K562 (cell line): Measurements from ENCODE around the gene ARID5B. TPM values are rescaled to one million over a fixed set of nuclear protein-coding genes. Genes with fewer than 3 reads are reported as not detected.

Experiments used
- ATAC-seq: fragments of 200-7000 bp; cut with Tn5 transposase; 3 replicates; pipeline ENCODE4 v1.9.1; 2020; ENCODE audit warnings: moderate library complexity
- BruUV-seq: library from RNA; stranded (reverse); fragments of 400-500 nt; replicated peaks from 2 replicates; lab custom pipeline; 2021; lab: Mats Ljungman, UMichigan
- CTCF ChIA-PET: fragments of 300-600 bp; formaldehyde crosslinking; extraction: SDS; loops from one replicate; lab custom pipeline; 2021; ENCODE audit warnings: low intra/inter-chr PET ratio; lab: Yijun Ruan, JAX
- POLR2A ChIA-PET: fragments of 300-600, 350-650 bp; sonication (Branson Sonifier 250); formaldehyde crosslinking; extraction: SDS; loops from one replicate; lab custom pipeline; 2021; ENCODE audit warnings: antibody characterized with exemption, inconsistent platforms; lab: Yijun Ruan, JAX
- DNase-seq, 4 experiments: peaks; one replicate each; pipeline versions ENCODE4 v3.0.0 to v3.0.0-alpha.2; 2011 to 2018; ENCODE audit warnings: low spot score in 3 of 4, mixed read lengths in 3 of 4; ENCODE audit errors: extremely low read depth in 1 of 4
- FAIRE-seq: peaks from 2 replicates; lab custom pipeline; 2011; peaks lifted over from hg19 to GRCh38; lab: Jason Lieb, UNC
- H2AFZ ChIP-seq: 2 replicates; pipeline ENCODE4 v1.6.0; 2011; ENCODE audit warnings: low read depth, low read length, control low read depth, inconsistent platforms
- H3K27ac ChIP-seq: fragments of 200-600 bp; 3 replicates; pipeline ENCODE4 v1.8.0; 2011; ENCODE audit warnings: low read depth, mild to moderate bottlenecking, control low read depth, inconsistent platforms, low read length, moderate library complexity, mixed read lengths; ENCODE audit errors: extremely low read depth
- H3K27me3 ChIP-seq, 2 experiments: fragments of 300-600 bp in 1 of 2; 2 replicates in 1 of 2; 3 replicates in 1 of 2; pipeline versions ENCODE4 v1.6.0 to v1.8.0; 2011; ENCODE audit warnings: inconsistent platforms in 2 of 2, low read length in 2 of 2, mild to moderate bottlenecking in 1 of 2, mixed read lengths in 1 of 2, moderate library complexity in 1 of 2; ENCODE audit not compliant: control insufficient read depth in 2 of 2, insufficient read depth in 2 of 2
- H3K36me3 ChIP-seq: fragments of 300-600 bp; 3 replicates; pipeline ENCODE4 v1.8.0; 2011; ENCODE audit warnings: mild to moderate bottlenecking, low read length, inconsistent platforms; ENCODE audit not compliant: control insufficient read depth, insufficient read depth
- H3K4me1 ChIP-seq, 2 experiments: fragments of 200-600 bp in 1 of 2; replicated peaks in 1 of 2; 2 replicates in 1 of 2; 3 replicates in 1 of 2; pipeline versions ENCODE4 v1.5.1 to v1.8.0; 2011; ENCODE audit warnings: inconsistent platforms in 2 of 2, low read length in 2 of 2, mild to moderate bottlenecking in 1 of 2, mixed read lengths in 1 of 2, moderate library complexity in 1 of 2; ENCODE audit not compliant: control insufficient read depth in 2 of 2, insufficient read depth in 2 of 2
- H3K4me2 ChIP-seq: 2 replicates; pipeline ENCODE4 v1.6.1; 2011; ENCODE audit warnings: low read length, control low read depth, inconsistent platforms, mixed read lengths; ENCODE audit not compliant: insufficient read depth
- H3K4me3 ChIP-seq: fragments of 200-600 bp; sonication (generic), shearing (Covaris generic); 2 replicates; pipeline ENCODE4 v1.5.1; 2016; ENCODE audit warnings: control low read depth, inconsistent platforms
- H3K79me2 ChIP-seq: fragments of 200-600 bp; 3 replicates; pipeline ENCODE4 v1.8.0; 2011; ENCODE audit warnings: low read length, inconsistent platforms; ENCODE audit not compliant: control insufficient read depth, insufficient read depth
- H3K9ac ChIP-seq, 2 experiments: 2 replicates each; pipeline versions ENCODE4 v1.6.0 to v1.6.1; 2011; ENCODE audit warnings: low read depth in 2 of 2, low read length in 2 of 2, control low read depth in 1 of 2, inconsistent platforms in 1 of 2, mild to moderate bottlenecking in 1 of 2, mixed read lengths in 1 of 2; ENCODE audit not compliant: insufficient read depth in 1 of 2
- H3K9me1 ChIP-seq: one replicate; pipeline ENCODE4 v1.6.0; 2011; ENCODE audit warnings: inconsistent platforms, mild to moderate bottlenecking, low read length, moderate library complexity; ENCODE audit not compliant: control insufficient read depth, insufficient read depth
- H3K9me3 ChIP-seq: replicated peaks from 2 replicates; pipeline ENCODE4 v1.5.1; 2011; ENCODE audit warnings: low read depth, low read length, inconsistent platforms; ENCODE audit not compliant: control insufficient read depth, insufficient read depth
- H4K20me1 ChIP-seq: replicated peaks from 2 replicates; pipeline ENCODE4 v1.6.1; 2011; ENCODE audit warnings: low read length, inconsistent platforms, mixed read lengths; ENCODE audit not compliant: control insufficient read depth, insufficient read depth
- DACH1 ChIP-seq: fragments of 450-650 bp; IDR thresholded peaks from 2 replicates; pipeline ENCODE4 v1.6.1; 2018; ENCODE audit not compliant: partially characterized antibody
- ERF ChIP-seq: fragments of 450-650 bp; formaldehyde crosslinking; IDR thresholded peaks from 2 replicates; pipeline ENCODE4 v1.4.0; 2020; ENCODE audit warnings: mild to moderate bottlenecking, mixed read lengths
- NR0B1 ChIP-seq: fragments of 450-650 bp; IDR thresholded peaks from one replicate; pipeline ENCODE4 v1.6.1; 2018; ENCODE audit warnings: mild to moderate bottlenecking, moderate library complexity; ENCODE audit not compliant: partially characterized antibody
- NUFIP1 ChIP-seq: fragments of 450-650 bp; IDR thresholded peaks from 2 replicates; pipeline ENCODE4 v1.6.1; 2018; ENCODE audit not compliant: partially characterized antibody
- PRPF4 ChIP-seq: fragments of 200-400 bp; formaldehyde crosslinking; IDR thresholded peaks from one replicate; pipeline ENCODE4 v1.6.1; 2017; ENCODE audit warnings: low read length, low read depth, mild to moderate bottlenecking; ENCODE audit not compliant: insufficient read depth, poor library complexity, severe bottlenecking
- SNRNP70 ChIP-seq: fragments of 200-400 bp; formaldehyde crosslinking; optimal IDR thresholded peaks from 2 replicates; pipeline ENCODE3; 2017; ENCODE audit warnings: low read depth, low read length
- ZNF274 ChIP-seq: IDR thresholded peaks from 2 replicates; pipeline ENCODE4 v1.6.1; 2011; ENCODE audit warnings: low read depth, mild to moderate bottlenecking, low read length, moderate library complexity, borderline replicate concordance
- ZNF77 ChIP-seq: fragments of 250-450 bp; sonication (Bioruptor Pico); IDR thresholded peaks from 2 replicates; pipeline ENCODE4 v1.5.0; 2020
- WGBS: fragments of 100-300 bp; shearing (Covaris generic); methylation state at CpG from one replicate; pipeline ENCODE4 v1.1.6; 2016; ENCODE audit warnings: low coverage, mixed read lengths; ENCODE audit not compliant: insufficient coverage; ENCODE audit errors: missing lambda C conversion rate; 5-methylcytosine and 5-hydroxymethylcytosine counted together
- in situ Hi-C: fragments of 300-500 bp; cut with MboI; formaldehyde crosslinking; loops from 4 replicates; pipeline ENCODE4 v1.15.0; 2018; ENCODE audit warnings: inconsistent platforms, mixed read lengths
- intact Hi-C: fragments of 100-400 bp; cut with micrococcal nuclease; formaldehyde crosslinking; loops from 2 replicates; pipeline ENCODE4 v1.14.2; 2022
- polyA plus RNA-seq, 8 experiments: library from polyadenylated mRNA; depleted of rRNA in 4 of 8; stranded (reverse) in 5 of 8; unstranded in 3 of 8; fragments of >200 nt; fragmentation: Nextera tagmentation in 2 of 8; fragmentation: Illumina TruSeq in 1 of 8; extraction: Ambion mirVana in 2 of 8; extraction: Trizol in 1 of 8; gene quantifications; 2 replicates each; pipeline versions ENCODE4 v1.2.1 to v1.2.3, GENCODE V29; 2011 to 2014; ENCODE audit warnings: inconsistent platforms in 1 of 8, missing spikeins in 1 of 8
- total RNA-seq, 7 experiments: library from RNA; depleted of rRNA in 6 of 7; stranded (reverse); fragments of >200 nt in 6 of 7; fragmentation: Illumina TruSeq in 2 of 7; extraction: Trizol in 2 of 7; gene quantifications; 2 replicates each; pipeline versions ENCODE4 v1.2.1 to v1.2.3, GENCODE V29; 2011 to 2021; ENCODE audit warnings: low replicate concordance in 1 of 7

The ARID5B gene
- total and polyA plus RNA-seq, 9 of the 15 experiments (the other 6 are each of a cell fraction or from before 2014, with no cell fraction given): 0.48 to 1.6 (median 0.80) TPM

- peaks cover 4 to 9% of the 10 kb centered on the region in 2 experiments; a peak in 3 of 5 replicates for H3K27me3 ChIP-seq
- BruUV-seq: no TSS peak
Measured at GRCh38 chr10:62049624-62050345, 148.3 kb downstream of the ARID5B start.

More at GRCh38 chr10:62049624-62050345, 148.3 kb downstream of the ARID5B start:
- H3K9me1 ChIP-seq: no peaks in the 10 kb centered on the region
- CTCF ChIA-PET: no interaction called here
- FAIRE-seq (no peak), DNase-seq (no peak), ATAC-seq (no peak)
- no peak overlapping the region; the same call in 1 of the 2 replicates for H3K4me2 ChIP-seq
- no peak overlapping the region for H3K4me3 ChIP-seq
- H3K27ac ChIP-seq: no peak overlapping the region
- H3K36me3 ChIP-seq: no peaks in the 10 kb centered on the region
- in situ Hi-C loops: loop anchor here (10.0 kb wide), 1 partner anchor 195 kb away; no protein-coding TSS in a partner anchor
- peaks cover 5 to 9% of the 10 kb centered on the region in 2 experiments; a peak in 3 of 5 replicates for H3K4me1 ChIP-seq
- H2AFZ ChIP-seq: no peak overlapping the region
- intact Hi-C loops: no loop called here
- TF ChIP-seq ZNF274 (no peak), DACH1 (no peak), NR0B1 (no peak), ERF (CRISPR knock-in tag) (no peak), PRPF4 (no peak), NUFIP1 (no peak), ZNF77 (no peak), SNRNP70 (no peak)
- no peaks in the 10 kb centered on the region for H3K9me3 ChIP-seq
- no peak overlapping the region for H3K9ac ChIP-seq
- no peaks in the 10 kb centered on the region for H3K79me2 ChIP-seq
- 18% methylated on average over 2 of the region's 2 CpGs for whole genome bisulfite sequencing
- POLR2A ChIA-PET: interaction anchor here (0.9 to 2.6 kb wide), 4 partner anchors 8 to 38 kb away, joined by 3 to 8 read pairs (median 3); no protein-coding TSS in a partner anchor
- no peaks in the 10 kb centered on the region for H4K20me1 ChIP-seq
